ENCODE results near the gene GNAS. TPM values are rescaled to one million over a fixed set of nuclear protein-coding genes. Genes with fewer than 3 reads are reported as not detected.

Gene GNAS
- total and polyA plus RNA-seq, 4 donors, result 115 to 360 (median 277) TPM

DNA sequence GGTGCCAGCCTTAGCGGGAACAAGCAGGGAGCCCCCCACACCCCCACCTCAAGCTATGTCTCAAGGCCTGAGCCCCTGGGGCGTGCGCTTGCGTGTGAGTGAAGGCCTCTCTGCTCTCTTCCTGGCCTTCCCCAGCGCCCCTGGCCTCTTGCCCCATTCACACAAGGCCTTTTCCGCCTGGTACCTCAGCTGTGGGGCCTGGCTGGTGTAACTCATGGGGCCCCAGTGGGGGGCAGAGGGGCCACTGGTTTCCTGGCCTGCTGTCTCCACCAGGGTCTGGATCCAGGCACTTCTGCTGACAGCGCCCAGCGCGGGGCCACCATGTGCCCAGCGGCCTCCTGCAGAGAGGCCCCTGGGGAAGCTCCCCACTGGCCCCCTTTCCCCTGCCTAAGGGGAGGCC is 36.5 kb upstream of the GNAS start:
- Histone ChIP-seq H3K9me3 (ENCODE audit: control insufficient read depth in 4 of 4, low read length in 3 of 4) (no peaks in the 10 kb centered on the region), H3K4me1 (ENCODE audit: control insufficient read depth in 4 of 4, insufficient read depth in 4 of 4, low read length in 3 of 4) (no peaks in the 10 kb centered on the region), H3K4me3 (ENCODE audit: low read depth in 1 of 3, low read length in 3 of 3) (no peak overlapping the region), H3K36me3 (ENCODE audit: control insufficient read depth in 4 of 4, insufficient read depth in 3 of 4, low read depth in 1 of 4, low read length in 3 of 4) (no peaks in the 10 kb centered on the region), H3K27me3 (ENCODE audit: control insufficient read depth in 4 of 4, insufficient read depth in 4 of 4, low read length in 3 of 4) (no peaks in the 10 kb centered on the region), H3K9ac (ENCODE audit: low read depth in 1 of 2, low read length in 2 of 2) (no peak overlapping the region), H3K27ac (ENCODE audit: low read depth in 1 of 2, low read length in 2 of 2) (no peak overlapping the region)
- WGBS, result 93% methylated on average over 10 of the region's 10 CpGs
- TF ChIP-seq YY1 (IDR thresholded peaks at IDR 0.05), result no peak
- TF ChIP-seq SP1 (IDR thresholded peaks at IDR 0.05), result no peak
- TF ChIP-seq RAD21 (IDR thresholded peaks at IDR 0.05), result no peak
- TF ChIP-seq, protein P1, sequence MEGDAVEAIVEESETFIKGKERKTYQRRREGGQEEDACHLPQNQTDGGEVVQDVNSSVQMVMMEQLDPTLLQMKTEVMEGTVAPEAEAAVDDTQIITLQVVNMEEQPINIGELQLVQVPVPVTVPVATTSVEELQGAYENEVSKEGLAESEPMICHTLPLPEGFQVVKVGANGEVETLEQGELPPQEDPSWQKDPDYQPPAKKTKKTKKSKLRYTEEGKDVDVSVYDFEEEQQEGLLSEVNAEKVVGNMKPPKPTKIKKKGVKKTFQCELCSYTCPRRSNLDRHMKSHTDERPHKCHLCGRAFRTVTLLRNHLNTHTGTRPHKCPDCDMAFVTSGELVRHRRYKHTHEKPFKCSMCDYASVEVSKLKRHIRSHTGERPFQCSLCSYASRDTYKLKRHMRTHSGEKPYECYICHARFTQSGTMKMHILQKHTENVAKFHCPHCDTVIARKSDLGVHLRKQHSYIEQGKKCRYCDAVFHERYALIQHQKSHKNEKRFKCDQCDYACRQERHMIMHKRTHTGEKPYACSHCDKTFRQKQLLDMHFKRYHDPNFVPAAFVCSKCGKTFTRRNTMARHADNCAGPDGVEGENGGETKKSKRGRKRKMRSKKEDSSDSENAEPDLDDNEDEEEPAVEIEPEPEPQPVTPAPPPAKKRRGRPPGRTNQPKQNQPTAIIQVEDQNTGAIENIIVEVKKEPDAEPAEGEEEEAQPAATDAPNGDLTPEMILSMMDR (IDR thresholded peaks at IDR 0.05; ENCODE audit: low read depth, low read length, missing input control), result no peak
- DNase-seq (ENCODE audit: low spot score), result no peak

DNA sequence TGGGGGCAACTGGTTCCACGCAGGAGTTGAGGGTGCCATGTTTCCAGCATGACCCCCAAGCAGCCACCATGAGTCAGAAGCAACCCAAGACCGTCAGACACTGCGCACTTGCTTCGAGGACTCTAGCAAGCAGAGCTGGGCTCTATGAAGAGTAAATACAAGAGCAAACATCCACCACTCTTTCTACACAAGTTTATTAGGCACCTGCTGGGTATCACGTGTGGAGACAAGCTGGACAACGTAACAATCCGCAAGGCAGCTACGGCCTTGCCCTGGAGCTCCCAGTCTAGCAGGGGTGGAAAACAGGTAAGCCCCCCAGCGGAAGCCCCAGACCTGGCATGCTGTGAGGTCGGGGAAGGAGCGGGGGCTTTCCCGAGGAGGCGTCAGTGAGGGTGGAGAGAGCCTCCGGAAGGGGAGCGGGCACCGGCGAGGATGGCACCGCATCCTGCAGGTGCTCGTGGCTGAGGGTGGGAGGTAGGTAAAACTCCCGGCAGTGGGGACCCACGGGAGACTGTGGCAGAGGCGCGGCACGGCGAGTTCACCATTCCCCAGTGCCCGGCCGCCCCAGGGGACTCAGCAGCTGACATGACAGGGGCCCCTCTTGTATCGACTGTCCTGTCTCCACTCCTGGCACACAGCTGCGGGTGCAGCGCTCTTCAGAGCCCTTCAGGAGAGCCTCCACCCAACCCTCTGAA is 35.4 kb upstream of the GNAS start:
- 92% methylated on average over 30 of the region's 30 CpGs for WGBS
- no peaks in the 10 kb centered on the region for H3K27me3 ChIP-seq (ENCODE audit: control insufficient read depth in 4 of 4, insufficient read depth in 4 of 4, low read length in 3 of 4)
- H3K9ac ChIP-seq (ENCODE audit: low read depth in 1 of 2, low read length in 2 of 2), result no peak overlapping the region
- TF ChIP-seq EGR1 (IDR thresholded peaks at IDR 0.05; ENCODE audit: low read depth in 2 of 2) (no peak), SP1 (IDR thresholded peaks at IDR 0.05) (no peak)
- TF ChIP-seq, protein P2, sequence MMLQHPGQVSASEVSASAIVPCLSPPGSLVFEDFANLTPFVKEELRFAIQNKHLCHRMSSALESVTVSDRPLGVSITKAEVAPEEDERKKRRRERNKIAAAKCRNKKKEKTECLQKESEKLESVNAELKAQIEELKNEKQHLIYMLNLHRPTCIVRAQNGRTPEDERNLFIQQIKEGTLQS (IDR thresholded peaks at IDR 0.05), result no peak
- no peaks in the 10 kb centered on the region for H3K9me3 ChIP-seq (ENCODE audit: control insufficient read depth in 4 of 4, low read length in 3 of 4)
- H3K36me3 ChIP-seq (ENCODE audit: control insufficient read depth in 4 of 4, insufficient read depth in 3 of 4, low read depth in 1 of 4, low read length in 3 of 4), result no peaks in the 10 kb centered on the region
- no peak overlapping the region for H3K27ac ChIP-seq (ENCODE audit: low read depth in 1 of 2, low read length in 2 of 2)
- no peak overlapping the region for H3K4me3 ChIP-seq (ENCODE audit: low read depth in 1 of 3, low read length in 3 of 3)
- H3K4me1 ChIP-seq (ENCODE audit: control insufficient read depth in 4 of 4, insufficient read depth in 4 of 4, low read length in 3 of 4), result no peaks in the 10 kb centered on the region
- DNase-seq (ENCODE audit: low spot score), result no peak

DNA sequence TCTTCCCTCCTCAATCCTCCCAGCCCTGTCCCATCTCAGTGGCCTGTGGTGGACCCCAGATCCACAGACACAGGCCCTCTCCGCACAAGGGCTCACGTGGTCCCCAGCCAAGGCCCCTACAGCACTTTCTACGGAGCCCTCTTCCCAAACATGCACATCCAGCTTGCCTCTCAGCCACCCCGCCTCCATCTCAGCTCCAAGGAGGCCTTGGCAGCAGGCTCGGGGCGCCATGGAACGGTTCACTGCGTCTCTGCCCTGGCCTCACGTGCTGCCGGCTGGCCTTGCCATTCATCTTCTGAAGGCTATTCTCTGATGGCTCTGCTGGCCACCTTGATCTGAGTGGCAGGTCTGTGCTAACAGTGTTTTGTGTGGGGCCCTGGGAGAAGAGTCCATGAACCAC is 34.8 kb upstream of the GNAS start:
- no peak for DNase-seq (ENCODE audit: low spot score)
- Histone ChIP-seq H3K36me3 (ENCODE audit: control insufficient read depth in 4 of 4, insufficient read depth in 3 of 4, low read depth in 1 of 4, low read length in 3 of 4) (no peaks in the 10 kb centered on the region), H3K27me3 (ENCODE audit: control insufficient read depth in 4 of 4, insufficient read depth in 4 of 4, low read length in 3 of 4) (no peaks in the 10 kb centered on the region), H3K4me1 (ENCODE audit: control insufficient read depth in 4 of 4, insufficient read depth in 4 of 4, low read length in 3 of 4) (no peaks in the 10 kb centered on the region), H3K9me3 (ENCODE audit: control insufficient read depth in 4 of 4, low read length in 3 of 4) (no peaks in the 10 kb centered on the region), H3K4me3 (ENCODE audit: low read depth in 1 of 3, low read length in 3 of 3) (no peak overlapping the region), H3K9ac (ENCODE audit: low read depth in 1 of 2, low read length in 2 of 2) (no peak overlapping the region), H3K27ac (ENCODE audit: low read depth in 1 of 2, low read length in 2 of 2) (no peak overlapping the region)
- TF ChIP-seq NR2F2 (IDR thresholded peaks at IDR 0.05), result no peak
- TF ChIP-seq JUND (IDR thresholded peaks at IDR 0.05), result no peak
- TF ChIP-seq TAF1 (conservative IDR thresholded peaks at IDR 0.05), result no peak
- TF ChIP-seq, protein P3, sequence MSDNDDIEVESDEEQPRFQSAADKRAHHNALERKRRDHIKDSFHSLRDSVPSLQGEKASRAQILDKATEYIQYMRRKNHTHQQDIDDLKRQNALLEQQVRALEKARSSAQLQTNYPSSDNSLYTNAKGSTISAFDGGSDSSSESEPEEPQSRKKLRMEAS (IDR thresholded peaks at IDR 0.05), result no peak
- TF ChIP-seq EGR1 (IDR thresholded peaks at IDR 0.05; ENCODE audit: low read depth in 2 of 2), result no peak
- TF ChIP-seq, protein P2 (IDR thresholded peaks at IDR 0.05), result no peak
- no peak for TF ChIP-seq RXRA (IDR thresholded peaks at IDR 0.05)
- no peak for TF ChIP-seq GABPA (IDR thresholded peaks at IDR 0.05 in 1 of 2, conservative IDR thresholded peaks at IDR 0.05 in 1 of 2)
- no peak for TF ChIP-seq SP1 (IDR thresholded peaks at IDR 0.05)
- no peak for TF ChIP-seq HNF4A (conservative IDR thresholded peaks at IDR 0.05)
- no peak for TF ChIP-seq HNF4G (IDR thresholded peaks at IDR 0.05)
- TF ChIP-seq, protein P4, sequence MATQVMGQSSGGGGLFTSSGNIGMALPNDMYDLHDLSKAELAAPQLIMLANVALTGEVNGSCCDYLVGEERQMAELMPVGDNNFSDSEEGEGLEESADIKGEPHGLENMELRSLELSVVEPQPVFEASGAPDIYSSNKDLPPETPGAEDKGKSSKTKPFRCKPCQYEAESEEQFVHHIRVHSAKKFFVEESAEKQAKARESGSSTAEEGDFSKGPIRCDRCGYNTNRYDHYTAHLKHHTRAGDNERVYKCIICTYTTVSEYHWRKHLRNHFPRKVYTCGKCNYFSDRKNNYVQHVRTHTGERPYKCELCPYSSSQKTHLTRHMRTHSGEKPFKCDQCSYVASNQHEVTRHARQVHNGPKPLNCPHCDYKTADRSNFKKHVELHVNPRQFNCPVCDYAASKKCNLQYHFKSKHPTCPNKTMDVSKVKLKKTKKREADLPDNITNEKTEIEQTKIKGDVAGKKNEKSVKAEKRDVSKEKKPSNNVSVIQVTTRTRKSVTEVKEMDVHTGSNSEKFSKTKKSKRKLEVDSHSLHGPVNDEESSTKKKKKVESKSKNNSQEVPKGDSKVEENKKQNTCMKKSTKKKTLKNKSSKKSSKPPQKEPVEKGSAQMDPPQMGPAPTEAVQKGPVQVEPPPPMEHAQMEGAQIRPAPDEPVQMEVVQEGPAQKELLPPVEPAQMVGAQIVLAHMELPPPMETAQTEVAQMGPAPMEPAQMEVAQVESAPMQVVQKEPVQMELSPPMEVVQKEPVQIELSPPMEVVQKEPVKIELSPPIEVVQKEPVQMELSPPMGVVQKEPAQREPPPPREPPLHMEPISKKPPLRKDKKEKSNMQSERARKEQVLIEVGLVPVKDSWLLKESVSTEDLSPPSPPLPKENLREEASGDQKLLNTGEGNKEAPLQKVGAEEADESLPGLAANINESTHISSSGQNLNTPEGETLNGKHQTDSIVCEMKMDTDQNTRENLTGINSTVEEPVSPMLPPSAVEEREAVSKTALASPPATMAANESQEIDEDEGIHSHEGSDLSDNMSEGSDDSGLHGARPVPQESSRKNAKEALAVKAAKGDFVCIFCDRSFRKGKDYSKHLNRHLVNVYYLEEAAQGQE (IDR thresholded peaks at IDR 0.05), result no peak
- TF ChIP-seq FOXA2 (IDR thresholded peaks at IDR 0.05), result no peak
- TF ChIP-seq, protein P5, sequence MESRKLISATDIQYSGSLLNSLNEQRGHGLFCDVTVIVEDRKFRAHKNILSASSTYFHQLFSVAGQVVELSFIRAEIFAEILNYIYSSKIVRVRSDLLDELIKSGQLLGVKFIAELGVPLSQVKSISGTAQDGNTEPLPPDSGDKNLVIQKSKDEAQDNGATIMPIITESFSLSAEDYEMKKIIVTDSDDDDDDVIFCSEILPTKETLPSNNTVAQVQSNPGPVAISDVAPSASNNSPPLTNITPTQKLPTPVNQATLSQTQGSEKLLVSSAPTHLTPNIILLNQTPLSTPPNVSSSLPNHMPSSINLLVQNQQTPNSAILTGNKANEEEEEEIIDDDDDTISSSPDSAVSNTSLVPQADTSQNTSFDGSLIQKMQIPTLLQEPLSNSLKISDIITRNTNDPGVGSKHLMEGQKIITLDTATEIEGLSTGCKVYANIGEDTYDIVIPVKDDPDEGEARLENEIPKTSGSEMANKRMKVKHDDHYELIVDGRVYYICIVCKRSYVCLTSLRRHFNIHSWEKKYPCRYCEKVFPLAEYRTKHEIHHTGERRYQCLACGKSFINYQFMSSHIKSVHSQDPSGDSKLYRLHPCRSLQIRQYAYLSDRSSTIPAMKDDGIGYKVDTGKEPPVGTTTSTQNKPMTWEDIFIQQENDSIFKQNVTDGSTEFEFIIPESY (IDR thresholded peaks at IDR 0.05), result no peak
- TF ChIP-seq, protein P1 (IDR thresholded peaks at IDR 0.05; ENCODE audit: low read depth, low read length, missing input control), result no peak
- WGBS, result 95% methylated on average over 10 of the region's 10 CpGs

Measured in liver (tissue), 9 donors.